ENCODE data around the gene TMIGD1.

- no peak for TF ChIP-seq EZH2 (IDR thresholded peaks at IDR 0.05; ENCODE audit: insufficient read depth, low read length)
- no peak for TF ChIP-seq CTCF (IDR thresholded peaks at IDR 0.05; ENCODE audit: insufficient read depth, low read depth, low read length)
These were observed 60.5 kb downstream of the TMIGD1 start for GRCh38 chr17:30273373-30273772.
